NOMO-1 treated with DMSO at 0.1 percent for 48 hours (cell line): ENCODE measurements around the gene GRIN3B.

Experiments used
- DNase-seq: peaks from one replicate; lab custom pipeline; 2025; ENCODE audit not compliant: unreplicated experiment; lab: John Stamatoyannopoulos, UW

The GRIN3B gene

DNA sequence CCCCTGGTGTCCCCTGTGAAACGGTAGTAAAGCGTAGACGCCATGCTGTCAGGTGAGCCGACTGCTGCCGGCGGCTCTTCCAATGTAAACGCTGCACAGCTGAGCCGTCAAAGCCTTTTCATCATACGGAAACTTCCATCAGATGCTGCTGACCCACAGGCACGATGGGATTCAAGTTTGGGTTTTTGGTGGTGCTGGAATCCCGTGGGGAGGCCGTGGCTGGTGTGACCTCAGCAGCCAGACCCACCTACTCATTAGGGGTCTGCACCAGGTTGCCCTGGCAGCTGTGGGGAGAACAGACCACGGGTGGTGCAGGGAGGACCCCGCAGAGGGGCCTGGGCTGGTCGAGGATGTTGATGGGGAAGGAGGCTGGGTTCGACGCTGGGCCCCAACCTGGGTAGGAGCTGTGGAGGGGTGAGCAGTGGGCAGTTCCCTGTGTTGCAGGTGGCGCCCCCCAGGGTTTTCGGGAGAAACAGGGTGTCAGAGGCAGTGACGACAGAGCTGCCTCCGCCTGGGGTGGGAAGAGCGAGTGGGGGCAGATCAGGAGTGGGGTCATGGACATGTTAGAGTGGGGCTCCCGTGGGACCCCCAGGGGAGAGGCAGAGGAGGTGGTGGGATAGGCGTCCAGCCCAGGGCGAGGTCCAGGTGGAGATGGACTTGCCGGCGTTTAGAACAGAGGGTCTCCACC is 6.6 kb downstream of the GRIN3B start:
- DNase-seq, result no peak

DNA sequence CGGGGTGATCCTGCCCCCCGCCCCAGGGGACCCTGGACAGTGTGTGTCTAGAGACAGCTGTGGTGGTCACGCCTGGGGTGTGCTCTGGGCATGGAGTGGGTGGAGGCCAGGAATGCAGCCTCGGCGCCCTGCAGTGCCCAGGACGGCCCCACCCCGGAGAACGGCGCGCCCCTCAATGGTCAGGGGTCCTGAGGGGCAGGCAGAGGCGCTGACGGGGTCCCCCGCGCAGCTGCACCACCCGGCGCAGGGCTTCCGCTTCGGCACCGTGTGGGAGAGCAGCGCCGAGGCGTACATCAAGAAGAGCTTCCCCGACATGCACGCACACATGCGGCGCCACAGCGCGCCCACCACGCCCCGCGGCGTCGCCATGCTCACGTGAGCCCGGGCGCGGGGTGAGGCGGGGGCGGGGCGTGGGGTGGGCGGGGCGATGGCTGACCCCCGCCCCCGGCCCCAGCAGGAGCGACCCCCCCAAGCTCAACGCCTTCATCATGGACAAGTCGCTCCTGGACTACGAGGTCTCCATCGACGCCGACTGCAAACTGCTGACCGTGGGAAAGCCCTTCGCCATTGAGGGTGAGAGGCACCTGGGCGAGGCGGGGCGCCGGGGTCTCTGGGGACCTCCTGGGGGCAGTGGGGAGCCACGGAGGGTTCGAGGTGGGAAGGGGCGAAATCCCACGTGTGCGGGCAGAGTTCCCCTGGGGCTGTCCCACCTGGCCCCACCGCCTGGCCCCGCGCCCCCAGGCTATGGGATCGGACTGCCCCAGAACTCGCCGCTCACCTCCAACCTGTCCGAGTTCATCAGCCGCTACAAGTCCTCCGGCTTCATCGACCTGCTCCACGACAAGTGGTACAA is 7.4 kb downstream of the GRIN3B start:
- DNase-seq, result no peak

DNA sequence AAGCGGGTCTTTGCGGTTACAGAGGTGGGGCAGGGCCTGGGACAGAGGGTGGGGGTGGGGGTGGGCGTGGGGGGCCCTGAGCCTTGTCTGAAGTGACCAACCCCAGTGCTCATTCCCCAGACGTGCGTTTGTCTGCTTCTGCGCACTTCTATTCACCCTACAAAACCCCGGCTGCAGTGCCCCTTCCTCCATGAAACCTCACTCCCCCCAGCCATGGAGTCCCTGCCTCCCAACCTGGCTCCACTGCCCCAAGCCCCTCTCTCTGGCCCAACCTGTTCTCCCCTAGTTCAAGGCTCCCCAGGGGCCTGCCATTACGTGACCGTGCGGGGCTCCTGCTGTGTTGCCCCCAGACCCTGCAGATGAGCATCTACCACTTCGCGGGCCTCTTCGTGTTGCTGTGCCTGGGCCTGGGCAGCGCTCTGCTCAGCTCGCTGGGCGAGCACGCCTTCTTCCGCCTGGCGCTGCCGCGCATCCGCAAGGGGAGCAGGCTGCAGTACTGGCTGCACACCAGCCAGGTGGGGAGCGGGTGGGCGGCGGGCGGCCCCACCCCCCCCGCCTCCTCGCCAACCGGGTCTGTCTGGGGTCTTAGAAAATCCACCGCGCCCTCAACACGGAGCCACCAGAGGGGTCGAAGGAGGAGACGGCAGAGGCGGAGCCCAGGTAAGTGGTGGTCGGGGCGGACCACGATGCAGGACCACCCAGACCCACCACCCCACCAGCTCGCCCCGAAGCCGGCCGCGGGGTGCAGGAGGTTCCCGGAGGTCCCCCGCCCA is 8.2 kb downstream of the GRIN3B start:
- DNase-seq, result no peak

DNA sequence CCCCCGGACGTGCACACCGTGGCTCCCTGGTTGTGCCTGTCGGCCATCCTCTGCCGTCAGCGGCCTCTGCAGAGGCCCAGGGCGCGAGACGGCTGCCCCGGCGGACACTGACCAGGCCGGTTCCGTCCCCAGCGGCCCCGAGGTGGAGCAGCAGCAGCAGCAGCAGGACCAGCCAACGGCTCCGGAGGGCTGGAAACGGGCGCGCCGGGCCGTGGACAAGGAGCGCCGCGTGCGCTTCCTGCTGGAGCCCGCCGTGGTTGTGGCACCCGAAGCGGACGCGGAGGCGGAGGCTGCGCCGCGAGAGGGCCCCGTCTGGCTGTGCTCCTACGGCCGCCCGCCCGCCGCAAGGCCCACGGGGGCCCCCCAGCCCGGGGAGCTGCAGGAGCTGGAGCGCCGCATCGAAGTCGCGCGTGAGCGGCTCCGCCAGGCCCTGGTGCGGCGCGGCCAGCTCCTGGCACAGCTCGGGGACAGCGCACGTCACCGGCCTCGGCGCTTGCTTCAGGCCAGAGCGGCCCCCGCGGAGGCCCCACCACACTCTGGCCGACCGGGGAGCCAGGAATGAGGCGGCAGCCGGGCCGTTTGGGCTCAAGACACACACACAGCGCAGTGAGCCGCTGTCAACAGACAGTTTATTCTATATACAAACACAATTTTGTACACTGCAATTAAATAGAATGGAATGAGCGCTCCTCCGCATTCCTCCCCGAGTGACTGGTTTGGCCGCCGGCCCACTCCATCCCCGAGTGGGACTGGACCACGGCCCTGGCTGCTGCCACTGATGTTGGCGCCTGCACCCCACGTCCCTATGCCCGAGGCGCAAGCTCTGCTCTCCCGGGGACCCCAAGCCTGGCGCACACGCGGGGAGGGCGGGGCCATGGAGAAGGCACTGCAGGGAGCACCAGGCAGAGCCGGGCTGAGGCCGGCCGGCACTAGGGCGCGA is 9.1 kb downstream of the GRIN3B start:
- DNase-seq, result no peak

DNA sequence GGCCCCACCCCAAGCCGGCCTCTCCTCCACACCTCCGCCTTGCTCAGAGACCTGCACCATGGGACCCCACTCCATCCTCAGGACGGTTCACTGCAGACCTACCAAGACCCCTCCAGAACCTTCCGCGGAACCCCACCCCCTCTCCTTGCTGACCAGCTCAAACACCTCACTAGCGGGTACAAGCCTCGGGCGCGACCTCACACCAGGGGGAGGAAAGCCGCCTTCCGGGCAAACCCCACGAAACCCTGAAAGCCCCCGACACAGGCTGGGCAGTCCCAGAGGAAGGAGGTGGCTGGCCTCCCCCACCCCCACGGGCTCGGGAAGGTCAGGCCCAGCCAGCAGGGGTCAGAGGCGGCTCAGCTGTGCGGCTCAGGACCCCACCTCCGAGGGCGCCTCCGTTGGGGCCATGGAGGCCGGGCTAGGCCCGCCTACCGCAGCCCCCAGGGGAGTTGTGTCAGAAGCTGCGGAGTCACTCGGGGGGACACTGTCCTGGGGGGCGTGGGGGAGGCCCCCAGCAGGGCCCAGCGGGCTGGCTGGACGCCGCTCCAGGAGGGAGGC is 9.8 kb downstream of the GRIN3B start:
- DNase-seq, result no peak

DNA sequence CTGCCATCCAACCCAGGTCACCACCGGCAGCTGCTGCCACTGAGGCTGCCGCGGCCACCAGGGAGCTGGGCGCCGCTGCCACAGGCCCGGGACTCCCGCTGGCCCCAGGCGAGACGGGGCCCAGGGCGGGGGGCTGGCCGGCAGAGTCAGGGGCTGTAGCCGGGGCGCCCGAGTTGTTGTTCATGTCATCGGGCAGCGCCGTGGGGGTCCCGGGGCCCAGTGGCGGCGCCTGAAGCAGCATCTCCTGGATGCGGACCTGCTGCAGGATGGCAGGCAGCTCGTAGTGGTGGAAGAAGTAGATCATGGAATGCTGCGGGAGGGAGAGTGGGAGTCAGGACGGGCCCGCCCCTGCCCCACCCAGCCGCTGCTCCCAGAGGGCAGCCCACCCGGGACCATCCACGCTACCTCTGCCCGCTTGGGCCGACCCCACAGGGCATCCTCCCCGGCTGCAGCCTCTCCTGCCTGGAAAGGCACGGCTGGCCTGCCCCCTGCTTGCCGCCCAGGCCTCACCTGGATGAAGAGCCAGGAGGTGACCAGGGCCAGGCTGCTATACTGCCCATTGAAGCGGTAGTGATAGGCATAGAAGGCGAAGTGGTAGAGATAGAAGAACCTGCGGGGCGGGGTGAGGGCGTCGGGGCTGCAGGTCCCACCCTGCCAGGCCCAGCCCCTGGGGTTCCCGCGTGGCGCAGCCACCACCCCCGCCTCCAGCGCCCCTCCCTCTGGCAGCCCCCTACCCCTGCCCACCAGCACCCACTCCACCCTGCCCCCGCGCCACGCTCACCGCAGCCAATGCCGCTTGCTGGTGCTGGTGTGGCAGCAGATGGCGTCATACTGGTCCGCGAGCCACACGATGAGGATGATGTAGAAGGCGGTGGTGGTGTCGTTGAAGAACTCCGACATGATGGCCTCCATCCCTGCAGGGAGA is 10.6 kb downstream of the GRIN3B start:
- no peak for DNase-seq

DNA sequence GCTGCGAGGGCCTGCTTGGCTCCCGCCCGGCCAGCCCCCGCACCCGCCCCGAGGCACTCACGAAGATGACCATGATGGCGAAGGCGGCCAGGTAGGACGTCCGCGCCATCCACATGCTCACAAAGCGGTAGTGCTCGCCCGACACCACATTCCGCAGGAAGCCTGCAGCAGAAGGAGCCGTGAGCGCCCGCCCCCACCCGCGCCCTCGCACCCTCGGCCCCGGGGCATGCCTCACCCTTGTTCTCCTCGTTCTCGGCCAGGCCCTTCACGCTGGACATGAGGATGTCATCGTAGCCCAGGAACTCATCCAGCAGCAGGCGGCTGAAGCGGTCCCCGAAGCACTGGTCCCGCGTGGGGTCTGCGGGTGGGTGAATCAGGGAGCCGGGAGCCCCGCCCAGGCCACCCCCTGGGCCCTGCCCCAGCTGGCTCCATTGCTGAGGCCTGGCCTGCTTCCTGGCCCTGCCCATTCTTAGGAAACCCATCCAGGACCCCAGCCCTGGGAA is 11.7 kb downstream of the GRIN3B start:
- no peak for DNase-seq

DNA sequence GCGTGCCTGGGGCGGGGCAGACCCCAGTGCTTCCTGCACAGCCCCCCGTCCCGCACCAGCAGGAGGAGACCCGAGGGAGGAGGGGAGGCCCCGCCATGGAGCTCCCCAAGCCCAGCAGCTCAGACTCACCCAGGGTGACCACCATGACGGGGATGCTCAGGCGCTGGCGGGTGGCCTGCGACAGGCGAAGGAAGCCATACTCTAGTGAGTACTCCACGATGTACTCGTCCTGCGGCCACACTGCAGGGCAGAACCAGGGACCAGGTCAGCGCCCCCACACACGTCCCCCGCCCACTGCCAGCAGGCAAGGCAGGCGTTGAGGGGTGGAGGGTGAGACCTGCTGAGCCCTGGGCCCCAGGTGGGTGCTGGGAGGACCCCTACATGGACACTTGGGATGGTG is 12.1 kb downstream of the GRIN3B start:
- DNase-seq, result no peak

DNA sequence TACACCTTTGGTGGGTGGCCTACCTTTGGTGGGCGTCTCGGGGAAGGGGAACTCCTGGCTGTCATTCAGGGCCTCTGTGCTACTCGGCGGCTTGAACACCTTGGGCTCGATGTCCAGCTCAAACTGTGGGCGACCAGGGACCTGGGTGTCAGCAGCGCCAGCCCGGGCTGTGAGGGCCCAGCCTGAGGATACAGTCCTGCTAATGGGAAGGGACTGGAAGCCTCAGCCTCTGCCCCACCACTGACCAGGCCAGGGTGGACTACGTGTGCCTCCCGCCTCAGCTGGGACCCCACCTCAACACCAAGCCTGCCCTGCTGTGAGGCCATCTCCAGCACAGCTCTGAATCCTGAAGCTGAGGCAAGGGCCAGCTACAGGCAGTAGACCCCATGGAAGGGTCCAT is 13.0 kb downstream of the GRIN3B start:
- DNase-seq, result no peak

DNA sequence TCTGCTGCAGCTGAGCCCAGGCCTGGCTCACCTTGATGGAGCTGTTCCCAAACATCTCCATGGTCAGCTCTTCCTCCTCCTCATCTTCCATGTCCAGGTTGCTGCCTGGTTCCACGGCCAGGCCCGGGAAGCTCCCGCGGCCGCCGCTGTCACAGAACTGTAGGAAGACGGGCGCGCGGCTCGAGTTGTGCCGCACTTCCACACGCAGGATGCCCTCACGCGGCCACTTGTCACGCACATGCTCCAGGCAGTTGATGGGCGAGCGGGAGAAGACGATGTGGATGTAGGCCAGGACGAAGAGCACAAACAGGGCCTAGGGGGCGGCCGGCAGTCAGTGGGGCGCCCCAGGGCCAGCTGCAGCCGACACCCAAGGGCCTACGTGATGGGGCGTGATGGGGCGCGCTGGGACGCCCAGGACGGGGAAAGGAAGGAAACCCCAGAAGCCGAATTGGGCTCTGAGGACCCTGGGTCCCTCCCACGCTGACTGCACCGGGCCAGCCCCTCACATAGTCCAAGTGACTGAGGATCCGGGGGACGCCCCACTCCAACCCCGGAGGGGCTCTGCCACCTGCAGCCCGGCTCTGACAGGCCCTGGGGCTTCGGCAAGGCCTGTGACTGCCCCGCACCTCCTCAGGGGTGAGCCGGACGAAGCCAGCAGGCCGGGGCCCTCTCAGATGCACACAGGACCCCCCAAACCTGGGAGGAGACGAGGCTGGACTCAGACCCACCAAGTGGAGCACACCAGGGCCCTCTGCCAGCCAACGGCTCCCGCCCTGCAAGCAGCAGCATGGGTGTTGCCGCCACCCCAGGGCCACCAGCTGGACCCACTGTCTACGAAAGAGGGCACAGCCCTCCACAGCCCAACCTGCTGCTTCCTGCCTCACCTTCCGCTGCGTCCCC is 14.2 kb downstream of the GRIN3B start:
- no peak for DNase-seq

DNA sequence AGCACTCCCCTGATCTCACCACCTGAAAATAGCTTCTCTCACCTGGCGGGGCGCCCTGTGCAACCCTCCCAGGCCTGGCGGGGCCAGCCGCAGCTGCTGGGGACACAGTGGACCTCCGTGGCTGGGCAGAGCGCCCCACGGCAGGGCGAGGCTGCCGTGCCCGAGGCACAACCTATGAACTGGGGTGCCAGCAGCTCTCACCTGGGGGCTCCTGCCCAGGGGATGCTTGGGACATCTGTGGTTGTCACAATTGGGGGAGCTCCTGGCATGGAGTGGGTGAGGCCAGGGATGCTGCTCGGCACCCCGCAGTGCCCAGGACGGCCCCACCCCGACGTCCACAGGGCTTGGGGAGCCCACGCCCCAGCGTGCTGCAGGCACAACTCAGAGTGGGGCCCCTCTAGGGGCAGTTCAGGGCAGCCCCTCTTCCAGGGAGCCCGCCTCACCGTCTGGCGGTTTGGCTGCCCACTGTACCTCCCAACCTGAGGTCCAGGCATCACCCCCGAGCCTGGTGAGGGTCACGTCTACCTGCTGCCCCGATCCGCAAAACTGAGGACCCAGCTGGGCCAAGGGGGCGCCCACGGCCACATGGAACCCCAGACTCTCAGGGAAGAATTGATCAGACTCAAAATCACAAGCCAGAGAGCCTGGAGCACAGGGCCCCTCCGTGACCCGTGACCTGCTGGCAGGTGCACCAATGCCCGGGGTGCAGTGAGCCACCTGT is 15.0 kb downstream of the GRIN3B start:
- no peak for DNase-seq

DNA sequence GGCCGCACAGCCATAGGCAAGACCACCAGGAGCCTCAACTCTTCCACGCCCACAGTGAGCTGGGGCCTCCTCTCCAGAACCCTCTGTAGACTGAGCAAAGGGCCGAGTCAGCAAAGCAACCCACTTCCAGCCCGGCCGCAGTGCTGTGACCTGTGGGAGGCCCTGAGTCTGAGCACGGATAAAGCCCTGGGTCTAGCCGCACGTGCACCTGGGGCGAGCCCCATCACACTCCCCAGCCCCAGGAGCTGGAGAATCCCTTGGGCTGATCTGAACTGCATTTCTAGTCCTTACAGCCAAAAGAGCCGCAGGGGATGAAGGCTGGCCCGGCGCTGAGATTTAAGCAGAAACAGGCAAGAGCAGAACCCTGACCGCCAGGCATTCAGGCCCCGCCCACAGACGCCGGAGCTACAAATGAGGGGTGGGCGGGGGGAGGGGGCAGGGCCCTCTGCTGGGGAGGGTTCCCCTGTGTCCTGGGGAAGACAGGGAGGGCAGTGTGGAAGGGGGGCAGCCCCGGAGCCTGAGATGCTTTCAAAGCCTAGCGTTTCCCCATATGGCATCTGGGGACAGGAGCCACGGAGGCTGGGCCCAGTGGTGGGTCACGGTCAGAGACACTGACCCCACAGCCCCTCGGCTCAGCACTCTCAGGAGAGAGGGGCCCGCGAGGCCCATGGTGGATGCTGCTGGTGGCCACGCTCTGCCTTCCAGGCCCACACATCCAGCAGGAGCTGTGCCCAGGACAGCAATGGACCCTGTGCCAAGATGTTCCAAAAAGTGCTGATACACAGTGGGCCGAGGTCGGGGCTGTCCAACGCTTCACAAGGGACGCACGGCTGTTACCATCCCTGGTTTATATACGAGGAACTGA is 15.8 kb downstream of the GRIN3B start:
- no peak for DNase-seq

DNA sequence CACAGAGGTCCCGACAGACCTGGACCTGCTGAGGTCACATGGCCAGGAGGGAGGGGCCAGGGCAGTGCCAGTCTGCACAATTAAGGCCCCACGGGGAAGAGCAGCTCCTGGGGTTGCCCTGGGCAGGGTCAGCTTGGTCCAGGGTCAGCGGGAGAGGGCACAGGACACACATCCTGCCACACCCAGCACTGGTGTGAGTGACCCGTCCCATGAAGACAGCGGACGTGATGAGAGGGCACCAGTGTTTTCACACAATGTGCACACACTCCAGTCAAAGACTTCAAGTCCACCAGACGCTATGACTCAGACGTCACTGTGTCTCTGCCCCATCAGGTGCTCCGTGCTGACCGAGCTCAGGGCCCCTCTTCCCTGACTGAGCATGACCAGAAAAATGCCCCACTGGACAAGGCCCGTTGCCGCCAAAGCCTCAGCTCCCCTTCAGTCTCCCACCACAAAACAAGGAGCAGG is 16.5 kb downstream of the GRIN3B start:
- no peak for DNase-seq

DNA sequence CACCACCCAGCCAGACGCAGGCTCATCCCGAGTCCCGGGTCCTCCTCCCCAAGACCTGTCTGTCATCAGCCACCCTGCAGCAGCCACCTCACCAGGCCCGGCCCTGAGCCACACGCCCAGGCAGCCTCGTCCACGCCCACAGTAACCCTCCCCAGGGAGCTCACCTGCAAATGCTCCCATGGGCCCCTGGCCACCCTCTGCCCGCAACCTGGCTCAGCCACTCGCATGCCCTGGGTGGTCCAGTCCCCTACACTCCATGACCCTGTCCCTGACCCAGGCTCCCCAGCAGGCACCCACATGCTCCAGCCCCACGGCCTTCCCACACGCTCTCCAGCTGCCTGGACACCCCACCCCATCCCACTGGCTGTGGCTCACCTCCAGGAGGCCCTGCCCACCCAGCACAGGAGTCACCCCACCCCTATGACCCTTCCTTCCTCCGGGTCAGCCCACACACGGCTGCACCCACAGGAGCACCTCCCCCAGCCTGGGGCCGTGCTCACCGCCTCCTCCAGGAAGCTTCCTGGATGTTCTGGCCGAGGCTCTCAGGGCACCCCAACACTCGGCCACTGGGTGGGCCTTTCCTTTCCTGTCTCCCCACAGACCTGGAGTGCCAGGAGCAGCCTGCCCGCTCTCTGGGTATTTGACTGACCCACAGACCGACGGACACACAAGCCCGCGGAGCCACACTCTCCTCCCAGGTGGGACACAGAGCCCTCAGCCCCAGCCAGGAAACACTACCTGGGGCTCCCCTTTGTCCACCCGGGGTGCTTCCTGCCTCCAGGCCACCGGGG is 17.1 kb downstream of the GRIN3B start:
- no peak for DNase-seq

DNA sequence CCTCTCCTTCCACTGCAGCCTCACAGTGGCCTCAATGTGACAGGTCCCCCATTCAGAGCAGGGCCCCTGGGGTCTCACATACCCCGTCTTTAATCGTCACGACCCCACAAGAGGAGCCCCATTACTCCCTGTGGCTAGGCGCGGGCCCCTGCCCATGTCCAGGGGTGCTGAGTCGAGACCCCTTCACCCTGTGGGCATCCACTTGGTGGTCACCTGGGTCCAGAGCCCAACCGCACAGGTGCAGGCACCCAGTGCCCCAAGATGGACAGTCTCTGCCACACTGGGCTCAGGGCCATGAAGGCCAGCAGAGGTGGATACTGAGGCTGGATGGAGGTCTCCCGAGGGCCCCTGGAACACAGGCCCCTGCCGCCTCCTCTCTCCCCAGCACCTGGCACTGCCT is 17.7 kb downstream of the GRIN3B start:
- no peak for DNase-seq

DNA sequence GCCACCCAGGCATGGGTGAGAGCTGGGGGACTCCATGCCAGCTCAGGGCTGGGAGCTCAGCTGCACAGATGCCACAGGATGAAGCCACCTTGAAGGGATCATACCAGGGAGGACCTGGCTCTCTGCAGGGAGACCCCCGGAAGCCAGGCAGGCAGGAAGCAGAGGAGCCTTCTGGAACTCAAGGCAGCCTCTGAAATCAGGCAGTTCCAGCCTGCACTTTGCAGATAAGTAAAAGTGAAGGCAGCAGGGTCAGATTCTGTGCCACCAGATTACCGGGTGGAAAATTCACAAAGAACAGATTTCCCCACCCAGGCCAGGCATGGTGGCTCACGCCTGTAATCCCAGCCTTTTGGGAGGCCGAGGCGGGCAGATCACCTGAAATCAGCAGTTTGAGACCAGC is 18.2 kb downstream of the GRIN3B start:
- DNase-seq, result no peak
